Epithelial cell of esophagus (primary cell): Measurements from ENCODE around the gene NINJ2.

ENCODE experiments used
- DNase-seq: peaks from one replicate; pipeline ENCODE4 v3.0.0; 2010; ENCODE audit warnings: low read depth
- H3K4me3 ChIP-seq: 2 replicates; pipeline ENCODE4 v1.5.1; 2011; ENCODE audit warnings: mild to moderate bottlenecking, low read length, control low read depth
- CTCF ChIP-seq: IDR thresholded peaks from 2 replicates; pipeline ENCODE4 v1.5.1; 2011; ENCODE audit warnings: low read depth, mild to moderate bottlenecking, low read length, control low read depth, inconsistent platforms; ENCODE audit not compliant: insufficient read depth; ENCODE audit errors: missing control alignments

NINJ2 gene

DNA sequence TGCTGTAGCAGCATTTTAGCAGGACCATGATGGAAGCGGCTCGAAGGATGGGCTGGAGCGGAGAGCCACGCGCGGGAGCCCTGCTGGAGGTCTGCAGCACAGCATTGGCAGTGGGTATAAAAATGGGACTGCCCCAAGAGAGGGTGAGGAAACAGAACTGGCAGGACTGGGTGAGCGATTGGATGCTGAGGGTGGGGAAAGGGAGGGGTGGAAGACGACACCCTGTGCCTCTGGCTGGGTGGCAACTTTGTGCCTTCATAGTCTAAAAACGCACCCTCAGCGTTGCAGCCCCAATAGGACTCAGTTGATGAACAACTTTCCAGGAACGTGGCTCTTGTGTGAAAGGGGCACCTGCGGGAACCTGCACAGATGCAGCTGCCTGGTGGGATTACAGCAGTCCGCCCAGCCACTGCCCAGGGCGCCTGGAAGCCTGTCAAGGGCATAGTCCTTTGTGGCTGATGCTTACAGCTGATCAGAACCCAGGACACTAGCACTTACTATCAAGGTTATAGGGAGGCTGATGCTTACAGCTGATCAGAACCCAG lies 73.0 kb downstream of the NINJ2 start:
- no peak for DNase-seq
- no peak overlapping the region for H3K4me3 ChIP-seq
- no peak for TF ChIP-seq CTCF

GRCh38 chr12:588646-589045 lies 74.6 kb downstream of the NINJ2 start:
- no peak overlapping the region for H3K4me3 ChIP-seq
- no peak for DNase-seq
- no peak for TF ChIP-seq CTCF

GRCh38 chr12:588024-588322 lies 75.3 kb downstream of the NINJ2 start:
- H3K4me3 ChIP-seq: no peak overlapping the region
- DNase-seq: no peak
- no peak for TF ChIP-seq CTCF

- no peak overlapping the region for H3K4me3 ChIP-seq
- no peak for DNase-seq
- no peak for TF ChIP-seq CTCF
Measured at GRCh38 chr12:587132-588023, 75.9 kb downstream of the NINJ2 start.

DNA sequence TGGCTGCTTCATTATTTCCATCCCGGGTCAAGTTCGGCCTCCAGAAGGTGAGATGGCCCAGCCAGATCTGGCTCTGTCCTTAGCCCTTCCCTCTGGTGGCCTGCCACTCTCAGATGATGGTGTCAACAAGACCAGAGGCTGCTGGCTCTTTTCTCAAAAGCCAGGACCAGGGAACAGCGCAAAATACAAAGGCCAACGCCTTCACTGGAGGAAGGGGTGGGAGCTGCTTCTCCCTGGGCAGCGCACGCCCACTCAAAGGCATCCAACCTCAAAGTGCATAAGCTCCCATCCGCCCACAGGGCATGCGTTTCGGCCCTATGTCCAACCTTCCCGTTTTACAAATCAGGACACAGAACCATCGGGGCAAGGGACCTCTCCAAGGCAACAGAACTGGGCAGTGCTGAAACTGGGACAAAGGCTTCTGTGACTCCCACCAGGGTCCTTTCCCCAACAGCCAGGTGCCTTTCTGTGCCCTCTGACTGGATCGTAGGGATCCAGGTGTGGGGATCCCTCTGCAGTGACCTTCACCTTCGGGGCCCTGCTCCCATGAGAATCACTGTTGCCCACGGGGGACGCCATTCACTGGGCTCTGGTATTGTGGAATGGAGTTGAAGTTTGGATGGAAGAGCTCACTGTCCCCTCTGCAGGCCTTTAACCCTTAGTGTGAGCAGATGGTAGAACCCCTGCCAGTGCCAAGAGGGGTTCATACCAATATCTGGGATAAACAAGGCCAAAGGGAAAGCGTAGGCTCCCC lies 76.8 kb downstream of the NINJ2 start:
- no peak for TF ChIP-seq CTCF
- no peak for DNase-seq
- no peak overlapping the region for H3K4me3 ChIP-seq

- DNase-seq: no peak
- no peak overlapping the region for H3K4me3 ChIP-seq
- no peak for TF ChIP-seq CTCF
Measured at GRCh38 chr12:585062-586061, 77.9 kb downstream of the NINJ2 start.
